Ascending aorta (tissue), 2 donors: ENCODE data around the gene CCT6B. TPM values are rescaled to one million over a fixed set of nuclear protein-coding genes. Genes with fewer than 3 reads are reported as not detected.

ENCODE experiments used
- DNase-seq, 2 donors: peaks; one replicate each; pipeline ENCODE4 v3.0.0-alpha.2; 2019; ENCODE audit warnings: low spot score in 2 of 2
- H3K27ac ChIP-seq, 2 donors: fragments of 200-600 bp; sonication (generic); one replicate each; pipeline ENCODE4 v1.5.1; 2016 to 2017; ENCODE audit warnings: mild to moderate bottlenecking in 1 of 2
- H3K27me3 ChIP-seq: fragments of 200-600 bp; sonication (generic); one replicate; pipeline ENCODE4 v1.5.1; 2017
- H3K36me3 ChIP-seq, 2 donors: fragments of 200-600 bp; sonication (generic); one replicate each; pipeline ENCODE4 v1.5.1; 2016
- H3K4me1 ChIP-seq, 2 donors: fragments of 200-600 bp; sonication (generic); one replicate each; pipeline ENCODE4 v1.5.1; 2016 to 2017; ENCODE audit warnings: mild to moderate bottlenecking in 1 of 2
- H3K4me3 ChIP-seq, 2 donors: fragments of 200-600 bp; sonication (generic); one replicate each; pipeline ENCODE4 v1.5.1; 2016 to 2017; ENCODE audit warnings: mild to moderate bottlenecking in 1 of 2
- H3K9me3 ChIP-seq, 2 donors: fragments of 200-600 bp; sonication (generic); one replicate each; pipeline ENCODE4 v1.5.1; 2016
- CTCF ChIP-seq, 3 experiments: fragments of 200-600 bp in 2 of 3; fragments of 450-650 bp in 1 of 3; sonication (generic) in 2 of 3; IDR thresholded peaks; one replicate each; pipeline ENCODE4 v1.5.1; 2016 to 2019; ENCODE audit warnings: antibody characterized with exemption in 3 of 3, mild to moderate bottlenecking in 1 of 3, moderate library complexity in 1 of 3
- intact Hi-C: fragments of 100-400 bp; cut with DNase I; formaldehyde crosslinking; loops from one replicate; pipeline ENCODE4 v1.15.1; 2023
- total RNA-seq: library from RNA; depleted of rRNA; stranded (reverse); fragments of >200 nt; gene quantifications from one replicate; pipeline ENCODE4 v1.1.0, GENCODE V29; 2016

The CCT6B gene
- total RNA-seq, 1 donor from 2014 or later = not detected

- Histone ChIP-seq H3K27me3 (no peaks in the 10 kb centered on the region), H3K36me3 (no peaks in the 10 kb centered on the region), H3K4me3 (no peak overlapping the region), H3K27ac (no peak overlapping the region), H3K9me3 (no peaks in the 10 kb centered on the region), H3K4me1 (no peaks in the 10 kb centered on the region)
- DNase-seq = no peak
- intact Hi-C loops = no loop called here
- TF ChIP-seq CTCF (IDR thresholded peaks at IDR 0.05) = no peak
Observed at GRCh38 chr17:34892461-34893249, 68.6 kb downstream of the CCT6B start.

- DNase-seq = no peak
- H3K4me3 ChIP-seq = no peak overlapping the region
- no peak for TF ChIP-seq CTCF (IDR thresholded peaks at IDR 0.05)
- no peak overlapping the region for H3K27ac ChIP-seq
- no peaks in the 10 kb centered on the region for H3K36me3 ChIP-seq
- intact Hi-C loops = no loop called here
- H3K27me3 ChIP-seq = no peaks in the 10 kb centered on the region
- H3K9me3 ChIP-seq = no peaks in the 10 kb centered on the region
- no peaks in the 10 kb centered on the region for H3K4me1 ChIP-seq
Observed at GRCh38 chr17:34886831-34887230, 74.4 kb downstream of the CCT6B start.

GRCh38 chr17:34885076-34885475, 76.2 kb downstream of the CCT6B start:
- TF ChIP-seq CTCF (IDR thresholded peaks at IDR 0.05) = no peak
- no peak for DNase-seq
- intact Hi-C loops = no loop called here
- peaks cover 0 to 3% of the 10 kb centered on the region in 2 donors for H3K9me3 ChIP-seq
- no peak overlapping the region for H3K4me3 ChIP-seq
- H3K27ac ChIP-seq = no peak overlapping the region
- H3K27me3 ChIP-seq = no peaks in the 10 kb centered on the region
- no peaks in the 10 kb centered on the region for H3K36me3 ChIP-seq
- H3K4me1 ChIP-seq = no peaks in the 10 kb centered on the region

GRCh38 chr17:34884597-34884996, 76.7 kb downstream of the CCT6B start:
- Histone ChIP-seq H3K4me3 (no peak overlapping the region), H3K27me3 (no peaks in the 10 kb centered on the region), H3K9me3 (peaks cover 0 to 6% of the 10 kb centered on the region in 2 donors), H3K36me3 (no peaks in the 10 kb centered on the region), H3K4me1 (no peaks in the 10 kb centered on the region), H3K27ac (no peak overlapping the region)
- DNase-seq = no peak
- intact Hi-C loops = no loop called here
- no peak for TF ChIP-seq CTCF (IDR thresholded peaks at IDR 0.05)

- DNase-seq = no peak
- no peaks in the 10 kb centered on the region for H3K4me1 ChIP-seq
- intact Hi-C loops = no loop called here
- H3K27me3 ChIP-seq = no peaks in the 10 kb centered on the region
- H3K4me3 ChIP-seq = no peak overlapping the region
- H3K9me3 ChIP-seq = peaks cover 0 to 6% of the 10 kb centered on the region in 2 donors
- TF ChIP-seq CTCF (IDR thresholded peaks at IDR 0.05) = no peak
- no peak overlapping the region for H3K27ac ChIP-seq
- no peaks in the 10 kb centered on the region for H3K36me3 ChIP-seq
Observed at GRCh38 chr17:34883106-34884000, 77.9 kb downstream of the CCT6B start.
